T follicular helper cell (primary cell): ENCODE data around the gene CHRM4.
A peak's percentile ranks its signal among the peaks of the same experiment; 100 is the strongest.
"Not testable (repeated sequence)": the region's sequence is repeated elsewhere in the genome, so short reads cannot be mapped to it uniquely, and the experiment has no call there.

ENCODE experiments used
- DNase-seq: peaks from one replicate; pipeline ENCODE4 v3.0.0-alpha.2; 2020; ENCODE audit warnings: low read depth

The CHRM4 gene

DNA sequence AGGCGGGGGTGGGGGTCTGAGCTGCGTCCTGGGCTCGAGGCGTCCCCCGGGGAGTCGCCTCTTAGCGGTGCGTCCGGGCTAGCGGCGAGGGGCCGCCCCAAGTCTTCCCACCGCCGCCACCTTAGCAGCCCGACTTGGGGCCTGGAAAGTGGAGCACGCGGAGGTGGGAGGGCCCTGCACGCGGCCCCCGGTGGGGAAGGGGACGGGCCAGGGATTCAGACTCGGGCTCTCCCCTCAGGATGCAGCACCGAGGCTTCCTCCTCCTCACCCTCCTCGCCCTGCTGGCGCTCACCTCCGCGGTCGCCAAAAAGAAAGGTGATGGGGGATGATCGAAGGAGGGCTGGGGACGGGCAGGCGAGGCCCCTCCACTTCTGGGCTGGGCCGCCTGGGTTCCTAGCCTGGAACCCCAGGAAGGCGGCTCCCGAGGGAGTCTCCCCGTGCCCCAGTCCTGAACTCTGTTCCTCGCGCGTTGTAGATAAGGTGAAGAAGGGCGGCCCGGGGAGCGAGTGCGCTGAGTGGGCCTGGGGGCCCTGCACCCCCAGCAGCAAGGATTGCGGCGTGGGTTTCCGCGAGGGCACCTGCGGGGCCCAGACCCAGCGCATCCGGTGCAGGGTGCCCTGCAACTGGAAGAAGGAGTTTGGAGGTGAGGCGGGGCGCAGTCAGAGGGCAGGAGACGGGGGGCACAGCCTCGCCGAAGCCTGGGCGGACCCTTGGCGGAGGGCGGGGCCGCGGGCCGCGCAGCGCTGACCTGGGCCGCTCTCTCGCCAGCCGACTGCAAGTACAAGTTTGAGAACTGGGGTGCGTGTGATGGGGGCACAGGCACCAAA lies 9.5 kb downstream of the CHRM4 start:
- no peak for DNase-seq

DNA sequence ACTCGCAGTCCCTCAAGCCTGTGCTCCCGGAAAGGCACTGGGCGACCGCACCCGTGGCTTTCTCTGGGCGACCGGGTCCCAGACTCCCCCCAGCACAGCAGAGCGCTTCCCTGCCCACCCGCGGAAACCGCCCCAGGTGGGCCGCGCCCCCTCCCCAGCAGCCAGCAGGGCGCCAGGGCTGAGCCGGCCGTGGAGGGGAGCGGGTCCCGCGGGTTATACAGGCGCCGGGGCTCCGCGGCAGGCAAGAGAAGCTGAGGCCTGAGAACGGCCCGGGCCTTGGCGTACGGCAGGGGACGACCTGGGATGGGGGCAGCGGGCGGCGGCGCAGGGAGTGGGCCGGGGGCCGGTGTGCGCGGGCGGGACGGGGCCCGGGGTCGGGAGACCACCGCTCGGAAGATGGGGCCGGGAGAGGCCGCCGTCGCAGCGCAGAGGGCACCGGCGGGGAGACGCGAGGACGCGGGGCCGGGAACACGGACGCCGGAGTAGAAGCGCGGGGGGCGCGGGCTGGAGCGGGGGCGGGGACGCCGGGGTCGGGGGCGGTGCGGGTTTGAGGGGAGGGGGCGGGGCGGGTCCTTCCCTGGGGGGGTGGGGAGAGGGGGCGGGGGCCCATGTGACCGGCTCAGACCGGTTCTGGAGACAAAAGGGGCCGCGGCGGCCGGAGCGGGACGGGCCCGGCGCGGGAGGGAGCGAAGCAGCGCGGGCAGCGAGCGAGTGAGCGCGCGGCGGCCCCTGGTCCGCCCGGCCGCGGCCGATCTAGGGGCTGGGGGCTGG lies 10.3 kb downstream of the CHRM4 start, which contains the start of gene MDK:
Gene MDK, plus strand, starts transcription at position 622 of the 771 bp plus-strand sequence. CDS start 389 bp downstream, outside the sequence.
- DNase-seq: no peak

DNA sequence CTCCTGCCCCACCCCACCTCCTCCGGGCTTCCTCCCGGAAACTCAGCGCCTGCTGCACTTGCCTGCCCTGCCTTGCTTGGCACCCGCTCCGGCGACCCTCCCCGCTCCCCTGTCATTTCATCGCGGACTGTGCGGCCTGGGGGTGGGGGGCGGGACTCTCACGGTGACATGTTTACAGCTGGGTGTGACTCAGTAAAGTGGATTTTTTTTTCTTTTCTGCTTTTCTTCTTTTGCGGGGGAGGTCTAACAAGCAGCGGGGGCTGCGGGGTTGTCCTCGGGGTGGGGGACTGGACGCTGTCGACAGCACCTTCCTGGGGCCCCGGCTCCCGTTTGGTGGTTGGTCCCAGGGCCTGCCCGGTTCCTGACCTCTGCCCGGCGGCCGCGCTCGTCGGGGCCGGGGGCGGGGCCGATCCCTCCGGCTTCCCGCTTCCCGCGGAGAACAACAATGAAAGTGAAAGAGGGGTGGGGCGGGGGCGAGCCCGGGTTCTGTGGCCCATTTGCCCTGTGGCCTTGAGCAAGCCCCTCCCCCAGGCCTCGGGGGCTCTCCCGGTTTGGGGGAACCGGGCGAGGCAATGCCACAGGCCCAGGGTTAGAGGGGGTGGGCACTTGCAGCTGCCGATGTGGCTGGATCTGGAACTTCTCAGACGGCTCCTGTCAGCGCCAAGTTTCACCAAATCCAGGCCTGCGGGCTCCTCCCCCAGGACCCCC lies 11.1 kb downstream of the CHRM4 start:
- no peak for DNase-seq

DNA sequence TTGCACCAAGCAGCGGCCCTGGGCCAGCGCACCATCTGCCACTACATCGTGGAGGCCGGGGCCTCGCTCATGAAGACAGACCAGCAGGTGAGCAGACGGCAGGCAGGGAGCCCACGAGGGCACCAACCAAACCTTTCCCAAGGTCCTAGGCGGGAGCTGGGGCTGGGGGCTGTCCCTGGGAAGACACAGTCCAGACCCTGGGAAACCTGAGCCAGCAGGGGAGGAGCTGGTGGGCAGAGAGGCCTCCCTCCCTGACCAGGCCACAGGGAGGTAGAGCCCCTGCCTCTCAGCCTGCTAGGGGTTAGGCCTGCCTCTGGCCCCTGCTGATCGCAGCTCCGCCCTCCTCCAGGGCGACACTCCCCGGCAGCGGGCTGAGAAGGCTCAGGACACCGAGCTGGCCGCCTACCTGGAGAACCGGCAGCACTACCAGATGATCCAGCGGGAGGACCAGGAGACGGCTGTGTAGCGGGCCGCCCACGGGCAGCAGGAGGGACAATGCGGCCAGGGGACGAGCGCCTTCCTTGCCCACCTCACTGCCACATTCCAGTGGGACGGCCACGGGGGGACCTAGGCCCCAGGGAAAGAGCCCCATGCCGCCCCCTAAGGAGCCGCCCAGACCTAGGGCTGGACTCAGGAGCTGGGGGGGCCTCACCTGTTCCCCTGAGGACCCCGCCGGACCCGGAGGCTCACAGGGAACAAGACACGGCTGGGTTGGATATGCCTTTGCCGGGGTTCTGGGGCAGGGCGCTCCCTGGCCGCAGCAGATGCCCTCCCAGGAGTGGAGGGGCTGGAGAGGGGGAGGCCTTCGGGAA lies 11.9 kb downstream of the CHRM4 start:
- DNase-seq: not testable (repeated sequence)

DNA sequence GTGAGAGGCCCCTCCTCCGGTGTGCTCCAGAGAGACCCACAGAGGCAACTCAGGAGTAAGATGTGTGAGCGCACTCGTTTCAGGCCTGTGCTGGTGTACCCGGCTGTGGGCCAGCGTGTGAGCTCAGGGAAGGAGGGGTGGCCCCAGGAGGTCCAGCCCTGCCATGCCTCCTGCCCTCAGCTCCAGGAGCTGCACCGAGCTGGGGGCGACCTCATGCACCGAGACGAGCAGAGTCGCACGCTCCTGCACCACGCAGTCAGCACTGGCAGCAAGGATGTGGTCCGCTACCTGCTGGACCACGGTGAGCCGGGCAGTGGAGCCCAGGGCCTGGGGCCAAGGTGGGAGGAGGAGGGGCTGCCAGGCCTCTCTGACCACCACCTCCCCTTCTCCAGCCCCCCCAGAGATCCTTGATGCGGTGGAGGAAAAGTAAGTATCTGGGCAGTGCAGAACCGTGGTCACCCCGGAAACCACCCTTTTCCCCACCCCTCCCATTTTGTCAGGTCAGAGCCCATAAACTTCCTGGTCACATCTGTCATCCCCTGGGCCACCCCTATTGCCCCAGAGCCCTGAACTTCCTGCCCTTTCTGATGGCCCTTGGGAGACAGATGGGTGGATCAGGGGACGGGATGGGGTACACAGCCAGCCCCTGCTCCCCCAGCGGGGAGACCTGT lies 12.6 kb downstream of the CHRM4 start:
- DNase-seq: no peak

DNA sequence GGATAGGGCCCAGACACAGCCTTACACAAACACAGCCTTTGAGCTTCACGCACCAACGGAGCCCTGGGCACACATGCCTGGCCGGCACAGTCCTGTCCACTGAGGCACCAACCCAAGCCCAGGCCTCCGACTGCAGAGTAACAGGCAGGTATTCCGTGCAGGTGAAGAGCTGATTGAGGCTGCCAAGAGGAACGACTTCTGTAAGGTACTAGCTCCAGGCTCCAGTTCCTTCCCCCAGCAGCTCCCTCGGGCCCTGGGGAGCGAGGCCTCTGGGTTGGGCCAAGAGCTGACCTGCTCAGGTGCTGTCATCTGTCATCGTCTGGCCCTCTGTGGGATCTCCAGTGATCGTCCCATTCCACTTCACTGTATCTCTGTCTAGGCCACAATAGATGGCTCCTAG lies 13.3 kb downstream of the CHRM4 start:
- DNase-seq: no peak

DNA sequence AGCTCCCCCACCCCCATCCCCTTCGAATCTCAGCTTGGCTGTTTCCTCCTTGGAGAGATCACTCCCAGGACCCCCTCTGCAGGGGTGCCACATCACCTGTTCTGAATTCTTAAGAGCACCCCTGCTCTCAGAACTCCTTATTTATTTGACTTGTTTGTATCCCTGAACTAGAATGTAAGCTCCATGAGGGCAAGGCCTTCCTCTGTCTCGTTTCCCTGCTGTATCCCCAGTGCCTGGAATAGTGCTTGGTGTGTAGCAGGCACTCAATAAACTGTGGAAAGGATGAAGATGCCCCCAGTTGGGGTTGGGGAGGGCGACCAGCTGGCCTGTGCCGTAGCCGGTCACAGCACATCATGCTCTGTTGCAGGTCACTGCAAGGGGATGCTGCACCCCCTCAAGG lies 13.7 kb downstream of the CHRM4 start:
- no peak for DNase-seq

DNA sequence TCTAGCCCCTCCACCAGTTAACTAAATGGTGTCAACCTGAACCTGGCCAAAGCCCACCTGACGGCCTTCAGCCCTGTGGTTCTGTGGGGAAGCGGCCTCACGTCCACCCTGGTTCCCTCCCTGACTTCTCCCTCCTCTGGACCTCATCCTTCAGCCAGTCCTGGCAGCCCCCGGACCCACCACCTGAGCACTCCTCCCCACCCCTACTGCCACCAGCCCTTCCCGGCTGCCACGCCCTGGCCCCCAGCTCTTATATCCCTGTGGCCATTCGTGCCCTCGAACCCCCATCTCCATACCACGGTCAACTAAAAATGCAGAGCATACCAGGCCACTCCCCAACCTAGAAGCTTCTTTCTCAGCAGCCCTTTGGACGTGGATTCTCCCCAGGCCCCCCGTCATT lies 14.3 kb downstream of the CHRM4 start:
- DNase-seq: no peak

DNA sequence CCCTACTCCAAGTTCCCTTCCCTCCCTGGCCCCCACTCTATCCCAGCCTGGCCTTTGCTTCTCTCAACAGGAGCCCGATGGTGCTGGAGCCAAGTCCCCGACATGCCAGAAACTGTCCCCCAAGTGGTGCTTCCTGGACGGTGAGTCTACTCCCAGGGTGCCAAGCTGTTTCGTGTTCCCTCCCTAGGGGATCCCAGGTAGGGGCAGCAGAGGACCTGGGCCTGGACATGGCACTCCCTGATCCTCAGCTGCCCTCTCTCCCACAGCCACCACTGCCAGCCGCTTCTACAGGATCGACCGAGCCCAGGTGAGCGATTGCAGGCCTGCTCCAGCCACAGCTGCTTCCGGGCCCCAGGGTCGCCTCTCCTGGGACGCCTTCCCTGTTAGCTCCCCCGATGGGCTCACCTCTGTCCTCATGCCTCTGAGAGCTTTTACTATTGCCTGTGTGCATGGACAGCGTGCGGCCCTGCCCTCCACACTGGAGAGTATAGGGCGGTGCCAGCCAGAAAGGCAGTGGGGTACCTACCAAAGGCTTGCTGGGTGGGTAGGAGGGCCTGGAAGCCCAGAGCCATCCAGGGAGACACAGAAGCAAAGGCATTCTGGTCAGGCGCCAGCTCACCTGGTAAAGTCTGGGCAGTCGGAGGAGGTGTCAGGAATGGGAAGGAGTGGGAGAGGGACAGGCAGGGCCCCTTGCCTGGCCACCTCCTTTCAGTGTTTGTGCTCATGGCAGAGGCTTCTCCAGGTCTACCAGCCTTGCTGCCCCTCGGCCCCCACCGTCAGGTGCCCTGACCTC lies 15.1 kb downstream of the CHRM4 start:
- DNase-seq: no peak

DNA sequence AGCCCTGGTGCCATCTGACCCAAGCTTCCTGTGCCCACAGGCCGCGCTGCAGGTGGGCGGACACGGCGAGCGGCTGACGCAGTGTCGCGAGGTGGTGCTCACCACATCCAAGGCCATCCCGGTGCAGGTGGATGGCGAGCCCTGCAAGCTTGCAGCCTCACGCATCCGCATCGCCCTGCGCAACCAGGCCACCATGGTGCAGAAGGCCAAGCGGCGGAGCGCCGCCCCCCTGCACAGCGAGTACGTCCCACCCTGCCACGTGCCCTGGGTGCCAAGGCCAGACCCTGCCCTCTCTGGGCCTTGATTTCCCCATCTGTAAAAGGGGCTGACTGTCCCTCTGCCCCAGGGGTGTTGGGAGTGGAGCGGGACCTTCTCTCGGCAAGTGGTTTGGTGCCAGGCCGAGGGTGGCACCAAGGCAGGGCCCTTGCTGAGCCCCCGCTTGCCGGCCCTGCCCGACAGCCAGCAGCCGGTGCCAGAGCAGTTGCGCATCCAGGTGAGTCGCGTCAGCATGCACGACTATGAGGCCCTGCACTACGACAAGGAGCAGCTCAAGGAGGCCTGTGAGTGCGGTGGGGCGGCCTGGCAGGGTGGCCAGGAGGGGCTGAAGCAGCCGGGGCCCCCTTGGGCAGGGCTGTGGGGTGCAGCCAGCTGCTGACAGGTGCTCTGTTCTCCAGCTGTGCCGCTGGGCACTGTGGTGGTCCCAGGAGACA lies 16.0 kb downstream of the CHRM4 start:
- DNase-seq: no peak

DNA sequence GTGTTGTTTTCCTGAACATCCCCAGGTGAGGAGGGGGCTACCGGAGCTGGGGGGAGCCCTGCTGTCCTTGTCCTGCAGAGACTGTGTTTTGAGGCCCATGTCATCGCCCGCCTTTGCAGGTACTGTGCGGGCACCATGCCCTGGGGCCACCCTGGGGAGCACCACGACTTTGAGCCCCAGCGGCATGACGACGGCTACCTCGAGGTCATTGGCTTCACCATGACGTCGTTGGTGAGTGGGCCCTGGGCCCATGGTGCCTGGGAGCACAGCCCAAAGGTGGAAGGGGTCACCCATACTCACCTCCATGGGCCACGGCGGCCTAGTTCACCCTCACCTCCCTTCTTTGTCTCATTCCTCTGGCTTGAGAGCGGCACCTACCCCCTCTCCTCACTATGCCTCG lies 16.8 kb downstream of the CHRM4 start:
- DNase-seq: no peak

DNA sequence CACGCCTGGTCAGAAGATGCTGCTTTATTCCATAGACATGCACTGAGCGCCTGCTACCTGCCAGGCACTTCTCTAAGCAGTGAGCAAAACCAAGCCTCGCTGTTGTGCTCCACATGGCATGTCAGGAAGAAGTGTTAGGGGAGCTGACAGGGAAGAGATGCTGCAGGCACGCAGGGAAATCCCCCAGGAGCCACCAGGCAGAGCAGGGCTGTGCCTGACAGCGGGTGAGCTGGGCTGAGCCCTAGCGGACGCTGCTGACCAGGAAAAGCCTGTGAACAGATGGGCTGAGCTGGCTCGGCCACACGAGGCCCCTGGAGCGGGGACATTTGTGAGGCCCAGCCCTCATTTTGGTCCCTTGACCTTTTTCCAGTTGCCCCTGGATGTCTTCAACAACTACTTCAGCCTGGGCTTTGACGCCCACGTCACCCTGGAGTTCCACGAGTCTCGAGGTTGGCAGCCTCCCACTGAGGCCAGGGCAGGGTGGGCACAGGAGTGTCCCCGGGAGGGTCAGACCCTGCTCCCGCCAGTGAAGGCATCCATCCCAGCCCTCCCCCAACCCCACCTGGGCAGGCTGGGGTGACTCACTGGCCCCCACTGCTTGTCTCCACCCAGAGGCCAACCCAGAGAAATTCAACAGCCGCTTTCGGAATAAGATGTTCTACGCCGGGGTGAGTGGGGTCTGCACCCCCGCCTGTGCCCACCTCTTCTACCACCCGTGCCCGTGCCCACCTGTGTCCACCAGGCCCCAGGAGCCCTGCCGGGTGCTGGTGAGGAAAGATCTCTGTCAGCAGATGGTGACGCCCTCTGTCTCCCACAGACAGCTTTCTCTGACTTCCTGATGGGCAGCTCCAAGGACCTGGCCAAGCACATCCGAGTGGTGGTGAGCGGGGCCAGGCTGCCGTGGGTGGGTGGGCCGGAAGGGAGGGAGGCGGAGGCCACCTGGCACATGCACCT lies 17.5 kb downstream of the CHRM4 start:
- DNase-seq: no peak

DNA sequence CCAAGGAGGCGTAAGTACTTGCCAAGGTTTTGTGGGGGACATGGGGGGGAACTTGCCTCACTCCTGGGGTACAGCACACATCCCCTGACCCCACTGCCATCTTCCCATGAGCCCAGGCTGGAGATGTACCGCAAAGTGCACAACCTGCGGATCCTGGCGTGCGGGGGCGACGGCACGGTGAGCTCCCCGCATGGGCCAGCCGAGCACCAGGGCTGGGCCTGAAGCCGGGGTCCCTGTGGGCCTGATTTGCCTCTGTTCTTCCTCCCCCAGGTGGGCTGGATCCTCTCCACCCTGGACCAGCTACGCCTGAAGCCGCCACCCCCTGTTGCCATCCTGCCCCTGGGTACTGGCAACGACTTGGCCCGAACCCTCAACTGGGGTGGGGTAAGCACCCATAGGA lies 19.1 kb downstream of the CHRM4 start:
- DNase-seq: not testable (repeated sequence)

DNA sequence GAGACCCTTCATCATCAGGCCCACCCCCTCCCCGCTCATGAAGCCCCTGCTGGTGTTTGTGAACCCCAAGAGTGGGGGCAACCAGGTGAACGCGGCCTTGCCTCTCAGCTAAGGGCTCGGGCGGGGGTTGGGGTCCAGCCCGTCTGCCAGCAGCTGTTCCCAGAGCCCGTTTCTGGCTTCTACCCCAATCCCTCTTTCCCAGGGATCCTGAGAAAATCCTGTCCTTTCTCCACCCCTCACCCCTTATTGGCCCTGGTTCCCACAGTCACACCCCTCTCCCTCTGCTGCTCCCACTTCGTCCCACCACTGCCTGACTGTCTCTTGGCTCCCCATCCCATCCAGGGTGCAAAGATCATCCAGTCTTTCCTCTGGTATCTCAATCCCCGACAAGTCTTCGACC lies 19.5 kb downstream of the CHRM4 start:
- DNase-seq: no peak

DNA sequence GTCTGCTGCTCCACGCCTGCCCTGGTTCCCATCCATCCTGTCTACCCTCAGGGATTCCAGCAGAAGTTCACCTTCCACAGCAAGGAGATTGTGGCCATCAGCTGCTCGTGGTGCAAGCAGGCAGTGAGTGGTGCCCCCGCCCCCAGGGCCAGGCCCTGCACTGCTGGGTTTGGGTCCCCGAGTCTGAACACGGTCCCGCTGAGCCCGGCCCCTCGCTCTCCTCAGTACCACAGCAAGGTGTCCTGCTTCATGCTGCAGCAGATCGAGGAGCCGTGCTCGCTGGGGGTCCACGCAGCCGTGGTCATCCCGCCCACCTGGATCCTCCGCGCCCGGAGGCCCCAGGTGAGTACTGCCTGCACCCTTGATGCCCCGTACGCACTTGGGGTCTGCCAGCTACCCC lies 20.3 kb downstream of the CHRM4 start:
- not testable (repeated sequence) for DNase-seq

DNA sequence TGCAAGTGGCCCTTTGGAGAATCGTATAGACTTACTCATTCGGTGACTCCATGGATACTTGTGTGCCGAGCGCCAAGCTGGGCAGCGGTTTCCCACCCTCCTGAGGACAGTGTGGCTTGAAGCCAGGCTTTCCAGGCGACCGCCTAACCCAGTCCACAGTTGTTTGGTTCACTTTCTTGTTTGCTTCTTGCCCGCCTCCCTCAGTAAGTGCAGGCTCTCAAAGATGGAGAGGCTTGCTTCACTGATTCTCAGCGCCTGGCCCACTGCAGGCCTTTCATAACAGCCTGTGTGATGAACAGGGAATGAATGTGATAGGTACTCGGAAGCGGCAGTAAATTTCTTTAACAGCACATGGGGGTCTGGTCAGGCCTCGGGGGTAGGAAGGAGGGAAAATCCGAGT lies 21.3 kb downstream of the CHRM4 start:
- no peak for DNase-seq

DNA sequence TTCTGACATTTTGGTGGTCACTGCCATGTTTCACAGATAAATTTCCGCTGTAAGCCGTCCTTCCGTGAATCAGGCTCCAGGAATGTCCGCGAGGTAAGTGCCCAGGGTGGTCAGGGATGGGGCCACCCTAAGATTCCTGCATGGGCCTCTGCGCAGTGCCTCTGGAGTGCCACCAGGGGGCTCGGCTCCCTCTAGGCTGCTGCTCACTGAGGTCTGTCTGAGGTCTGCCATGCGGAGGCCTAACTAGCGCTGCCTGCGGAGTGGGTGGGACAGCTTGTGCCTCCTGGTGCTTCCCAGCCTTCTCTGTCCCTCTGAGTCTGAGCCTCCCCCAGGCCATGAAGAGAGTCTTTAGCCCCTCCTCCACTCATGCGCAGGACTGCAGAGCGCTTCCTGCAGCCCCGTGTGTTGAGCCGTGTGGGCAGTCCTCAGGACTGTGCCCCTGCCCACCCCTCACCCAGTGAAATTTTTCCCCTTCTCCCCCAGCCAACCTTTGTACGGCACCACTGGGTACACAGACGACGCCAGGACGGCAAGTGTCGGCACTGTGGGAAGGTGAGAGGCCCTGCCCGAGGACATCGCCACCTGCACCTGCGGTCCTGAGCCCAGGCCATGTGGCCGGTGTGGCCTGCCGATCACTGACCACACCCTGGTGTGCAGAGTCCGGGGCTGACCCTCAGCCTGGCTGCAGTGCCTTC lies 22.0 kb downstream of the CHRM4 start:
- DNase-seq: peak; percentile 35

DNA sequence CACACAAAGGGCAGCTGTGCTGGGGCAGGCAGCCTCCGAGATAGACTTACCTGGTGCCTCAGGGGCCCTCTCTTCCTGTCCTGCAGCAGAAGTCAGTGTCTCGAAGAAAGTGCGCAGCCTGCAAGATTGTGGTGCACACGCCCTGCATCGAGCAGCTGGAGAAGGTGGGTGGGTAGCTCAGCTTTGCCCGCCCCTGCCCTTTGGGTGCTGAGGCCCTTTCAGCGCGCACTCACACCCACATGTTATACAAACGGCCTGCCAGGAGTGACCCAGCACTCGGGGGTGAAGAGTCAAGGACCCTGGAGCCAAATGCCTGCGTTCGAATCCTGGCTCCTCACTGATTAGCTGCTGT lies 23.7 kb downstream of the CHRM4 start:
- no peak for DNase-seq
